Measurements from ENCODE around the gene KIF13A. TPM values are rescaled to one million over a fixed set of nuclear protein-coding genes. Genes with fewer than 3 reads are reported as not detected.

The KIF13A gene
- total and polyA plus RNA-seq, 4 donors, result 4.3 to 28.1 (median 10.6) TPM

GRCh38 chr6:17910189-17910588 lies 77.2 kb downstream of the KIF13A start (continued):
- TF ChIP-seq ZBTB33 (IDR thresholded peaks at IDR 0.05) (no peak), HNF4A (conservative IDR thresholded peaks at IDR 0.05) (no peak), YY1 (IDR thresholded peaks at IDR 0.05) (no peak), RAD21 (IDR thresholded peaks at IDR 0.05) (no peak), JUND (IDR thresholded peaks at IDR 0.05) (no peak), FOXA1 (IDR thresholded peaks at IDR 0.05) (no peak)

- no peak for DNase-seq (ENCODE audit: low spot score)
- WGBS, result 92% methylated on average over 4 of the region's 4 CpGs
- H3K9ac ChIP-seq (ENCODE audit: low read depth in 1 of 2, low read length in 2 of 2), result no peak overlapping the region
- no peaks in the 10 kb centered on the region for H3K9me3 ChIP-seq (ENCODE audit: control insufficient read depth in 4 of 4, low read length in 3 of 4)
- H3K27me3 ChIP-seq (ENCODE audit: control insufficient read depth in 4 of 4, insufficient read depth in 4 of 4, low read length in 3 of 4), result no peaks in the 10 kb centered on the region
- no peak overlapping the region for H3K4me3 ChIP-seq (ENCODE audit: low read depth in 1 of 3, low read length in 3 of 3)
- peaks cover 0 to 9% (median 1%) of the 10 kb centered on the region in 4 donors for H3K4me1 ChIP-seq (ENCODE audit: control insufficient read depth in 4 of 4, insufficient read depth in 4 of 4, low read length in 3 of 4)
- H3K36me3 ChIP-seq (ENCODE audit: control insufficient read depth in 4 of 4, insufficient read depth in 3 of 4, low read depth in 1 of 4, low read length in 3 of 4), result no peaks in the 10 kb centered on the region
- H3K27ac ChIP-seq (ENCODE audit: low read depth in 1 of 2, low read length in 2 of 2), result no peak overlapping the region
- TF ChIP-seq REST (IDR thresholded peaks at IDR 0.05), result no peak
- no peak for TF ChIP-seq RAD21 (IDR thresholded peaks at IDR 0.05)
- TF ChIP-seq SP1 (IDR thresholded peaks at IDR 0.05), result no peak
- TF ChIP-seq TAF1 (conservative IDR thresholded peaks at IDR 0.05), result no peak
- TF ChIP-seq ATF3 (IDR thresholded peaks at IDR 0.05), result no peak
- no peak for TF ChIP-seq CTCF (IDR thresholded peaks at IDR 0.05; ENCODE audit: low read depth, low read length, missing input control)
- no peak for TF ChIP-seq MAX (IDR thresholded peaks at IDR 0.05)
- no peak for TF ChIP-seq GABPA (IDR thresholded peaks at IDR 0.05 in 1 of 2, conservative IDR thresholded peaks at IDR 0.05 in 1 of 2)
- TF ChIP-seq FOXA1 (IDR thresholded peaks at IDR 0.05), result no peak
- TF ChIP-seq FOXA2 (IDR thresholded peaks at IDR 0.05), result no peak
- TF ChIP-seq HNF4A (conservative IDR thresholded peaks at IDR 0.05), result no peak
- TF ChIP-seq ZBTB33 (IDR thresholded peaks at IDR 0.05), result no peak
- no peak for TF ChIP-seq EGR1 (IDR thresholded peaks at IDR 0.05; ENCODE audit: low read depth in 2 of 2)
- no peak for TF ChIP-seq HNF4G (IDR thresholded peaks at IDR 0.05)
Observed at GRCh38 chr6:17908831-17909230, 78.6 kb downstream of the KIF13A start.
